ENCODE data around the gene GALR2.

Gene GALR2

DNA sequence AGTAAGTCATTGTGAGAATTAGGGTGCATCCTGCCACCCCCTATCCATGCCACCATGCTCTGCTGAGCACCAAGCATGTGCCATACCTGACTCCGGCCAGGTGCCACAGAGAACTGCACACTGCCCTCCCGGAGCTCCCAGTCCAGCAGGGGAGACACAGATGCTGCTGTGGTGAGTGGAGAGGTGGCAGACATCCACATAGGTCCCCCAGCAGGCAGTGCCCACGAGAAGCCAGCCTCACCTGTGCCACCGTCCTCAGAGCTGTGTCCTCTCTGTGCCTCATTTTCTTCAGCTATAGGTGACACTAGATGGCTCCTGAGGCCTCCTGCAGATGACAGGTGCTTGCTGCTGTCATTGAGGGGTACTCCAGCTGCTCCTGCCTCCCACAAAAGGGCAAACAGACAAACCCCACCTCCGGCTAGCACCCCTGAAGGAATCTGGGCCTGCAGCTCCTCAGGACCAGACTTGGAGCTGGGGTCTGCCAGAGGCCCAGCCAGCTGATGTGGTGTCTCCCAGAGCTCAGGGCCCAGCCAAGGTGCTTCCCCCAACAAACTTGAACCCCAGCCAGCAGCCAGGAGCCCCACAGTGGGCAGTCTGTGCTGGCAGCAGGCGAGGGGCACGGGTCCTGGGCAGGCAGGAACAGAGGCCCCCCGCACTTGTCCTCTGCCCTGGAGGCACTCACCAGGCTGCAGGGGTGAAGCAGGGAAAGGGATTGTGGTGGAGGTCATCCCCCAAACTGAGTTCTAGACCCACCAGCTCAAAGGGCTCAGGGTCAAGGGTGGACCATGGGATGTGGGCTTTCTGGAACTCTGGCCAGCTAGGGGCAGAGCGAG, 49.4 kb downstream of the GALR2 start:
- H3K27ac ChIP-seq: no peak overlapping the region
- no peak for TF ChIP-seq ZFX (IDR thresholded peaks at IDR 0.05)
- TF ChIP-seq, protein P1, sequence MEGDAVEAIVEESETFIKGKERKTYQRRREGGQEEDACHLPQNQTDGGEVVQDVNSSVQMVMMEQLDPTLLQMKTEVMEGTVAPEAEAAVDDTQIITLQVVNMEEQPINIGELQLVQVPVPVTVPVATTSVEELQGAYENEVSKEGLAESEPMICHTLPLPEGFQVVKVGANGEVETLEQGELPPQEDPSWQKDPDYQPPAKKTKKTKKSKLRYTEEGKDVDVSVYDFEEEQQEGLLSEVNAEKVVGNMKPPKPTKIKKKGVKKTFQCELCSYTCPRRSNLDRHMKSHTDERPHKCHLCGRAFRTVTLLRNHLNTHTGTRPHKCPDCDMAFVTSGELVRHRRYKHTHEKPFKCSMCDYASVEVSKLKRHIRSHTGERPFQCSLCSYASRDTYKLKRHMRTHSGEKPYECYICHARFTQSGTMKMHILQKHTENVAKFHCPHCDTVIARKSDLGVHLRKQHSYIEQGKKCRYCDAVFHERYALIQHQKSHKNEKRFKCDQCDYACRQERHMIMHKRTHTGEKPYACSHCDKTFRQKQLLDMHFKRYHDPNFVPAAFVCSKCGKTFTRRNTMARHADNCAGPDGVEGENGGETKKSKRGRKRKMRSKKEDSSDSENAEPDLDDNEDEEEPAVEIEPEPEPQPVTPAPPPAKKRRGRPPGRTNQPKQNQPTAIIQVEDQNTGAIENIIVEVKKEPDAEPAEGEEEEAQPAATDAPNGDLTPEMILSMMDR (conservative IDR thresholded peaks at IDR 0.05): no peak

DNA sequence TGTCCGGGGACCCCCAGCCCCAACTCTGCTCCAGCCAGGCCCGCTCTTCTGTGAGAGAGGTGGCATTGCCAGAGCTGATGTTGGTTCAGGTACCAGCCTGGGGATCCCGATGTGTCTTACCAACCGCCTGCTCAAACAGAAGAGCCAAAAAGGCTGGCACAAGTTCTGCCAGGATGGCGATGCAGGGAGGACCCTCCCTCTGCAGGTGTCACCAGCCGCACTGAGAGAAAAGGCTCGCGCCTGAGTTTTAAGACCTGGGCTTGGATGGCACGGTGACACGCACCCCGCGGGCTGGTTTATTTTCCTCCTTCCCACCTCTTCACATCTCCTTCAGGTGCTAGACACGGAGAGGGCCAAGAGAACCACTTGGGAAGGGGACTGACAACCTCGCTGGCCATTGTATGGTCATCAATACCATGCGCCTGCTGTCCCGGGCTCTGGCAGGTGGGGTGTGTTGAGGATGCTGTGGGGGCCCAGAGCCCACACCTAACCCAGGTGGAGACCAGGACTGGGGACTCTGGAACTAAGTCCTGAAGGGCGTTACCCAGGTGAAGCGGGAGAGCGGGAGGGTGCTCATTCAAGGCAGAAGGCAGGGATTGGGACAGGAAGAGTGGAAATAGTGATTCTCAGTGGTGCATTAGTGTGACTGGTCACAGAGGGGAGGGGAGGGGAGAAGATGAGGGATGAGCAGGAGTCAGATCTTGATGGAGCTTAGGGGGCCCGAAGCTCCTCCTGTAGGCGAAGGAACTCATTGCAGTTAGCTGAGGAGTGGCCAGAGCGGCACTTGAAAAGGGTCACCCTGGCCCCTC, 50.2 kb downstream of the GALR2 start:
- H3K27ac ChIP-seq: no peak overlapping the region
- no peak for TF ChIP-seq ZFX (IDR thresholded peaks at IDR 0.05)

DNA sequence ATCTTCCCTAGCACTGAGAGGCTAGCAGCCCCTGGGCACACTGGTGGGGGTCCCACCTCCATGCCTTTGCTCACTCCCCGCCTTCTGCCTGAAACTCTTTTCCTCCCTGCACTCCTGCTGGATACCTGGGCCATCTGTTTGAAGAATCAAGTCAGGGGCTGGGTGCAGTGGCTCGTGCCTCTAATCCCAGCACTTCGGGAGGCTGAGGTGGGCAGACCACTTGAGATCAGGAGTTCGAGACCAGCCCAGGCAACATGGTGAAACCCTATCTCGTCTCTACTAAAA, 50.8 kb downstream of the GALR2 start:
- no peak overlapping the region for H3K27ac ChIP-seq
- TF ChIP-seq ZFX (IDR thresholded peaks at IDR 0.05): no peak
- TF ChIP-seq, protein P1 (conservative IDR thresholded peaks at IDR 0.05): no peak

DNA sequence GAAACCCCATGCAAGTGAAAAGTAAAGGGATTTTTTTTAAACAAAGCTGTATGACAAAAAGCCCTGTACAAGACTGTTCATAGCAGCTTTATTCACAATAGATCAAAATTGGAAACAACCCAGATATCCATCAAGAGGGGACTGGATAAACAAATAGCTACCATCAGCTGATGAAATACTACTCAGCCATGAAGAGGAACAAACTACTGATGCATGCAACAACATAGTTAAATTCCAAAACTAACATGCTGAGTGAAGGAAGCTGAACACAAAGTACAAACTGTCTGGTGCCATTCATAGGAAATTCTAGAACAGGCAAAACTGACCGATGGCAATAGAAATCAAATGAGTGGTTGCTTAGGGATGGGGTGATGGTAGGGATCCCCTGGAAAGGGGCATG, 51.3 kb downstream of the GALR2 start:
- H3K27ac ChIP-seq: no peak overlapping the region
- TF ChIP-seq ZFX (IDR thresholded peaks at IDR 0.05): no peak
- TF ChIP-seq, protein P1 (conservative IDR thresholded peaks at IDR 0.05): no peak
